NCI-H1105 (cell line): ENCODE measurements around the gene DIAPH3.
"Not testable (repeated sequence)": the region's sequence is repeated elsewhere in the genome, so short reads cannot be mapped to it uniquely, and the experiment has no call there.

ENCODE experiments used
- DNase-seq: peaks from one replicate; lab custom pipeline; 2025; lab: John Stamatoyannopoulos, UW

The DIAPH3 gene

DNA sequence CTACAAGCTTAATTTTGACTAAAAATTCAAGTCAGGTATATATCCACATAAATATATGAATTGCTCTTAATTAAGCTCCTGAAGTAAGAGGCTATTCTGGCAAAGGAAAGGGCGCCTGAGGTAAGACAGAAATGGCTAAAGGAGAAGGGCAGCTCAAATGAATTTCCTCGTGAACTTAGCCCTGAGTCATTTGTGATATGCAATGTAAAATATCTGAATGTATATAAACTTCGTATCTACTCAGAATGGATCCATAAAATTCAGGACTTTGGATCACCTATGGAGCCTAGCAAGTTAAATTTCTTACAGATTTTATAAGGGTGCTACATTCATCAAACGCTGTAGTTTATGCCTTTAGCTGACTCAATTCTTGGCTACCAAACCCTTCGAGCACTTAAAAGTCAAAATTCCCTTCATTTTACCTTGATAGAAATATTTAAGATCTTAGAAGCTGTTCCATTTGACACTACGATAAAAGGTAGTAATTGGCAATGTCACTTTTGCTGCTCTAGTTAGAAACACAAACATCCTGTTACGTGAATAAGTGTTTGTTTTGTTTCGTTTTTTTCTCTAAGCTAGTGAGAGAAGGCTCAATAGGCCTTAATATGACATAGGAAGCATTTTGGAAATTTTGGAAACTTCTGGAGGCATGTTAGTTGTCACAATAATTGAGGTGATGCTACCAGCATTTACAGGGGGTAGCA is 69.2 kb downstream of the DIAPH3 start:
- no peak for DNase-seq

GRCh38 chr13:60093425-60094019 is 70.2 kb downstream of the DIAPH3 start:
- DNase-seq = peak; percentile 50

GRCh38 chr13:60091573-60091972 is 72.2 kb downstream of the DIAPH3 start:
- no peak for DNase-seq

- DNase-seq = no peak
These were observed 73.2 kb downstream of the DIAPH3 start for GRCh38 chr13:60090574-60090973.

DNA sequence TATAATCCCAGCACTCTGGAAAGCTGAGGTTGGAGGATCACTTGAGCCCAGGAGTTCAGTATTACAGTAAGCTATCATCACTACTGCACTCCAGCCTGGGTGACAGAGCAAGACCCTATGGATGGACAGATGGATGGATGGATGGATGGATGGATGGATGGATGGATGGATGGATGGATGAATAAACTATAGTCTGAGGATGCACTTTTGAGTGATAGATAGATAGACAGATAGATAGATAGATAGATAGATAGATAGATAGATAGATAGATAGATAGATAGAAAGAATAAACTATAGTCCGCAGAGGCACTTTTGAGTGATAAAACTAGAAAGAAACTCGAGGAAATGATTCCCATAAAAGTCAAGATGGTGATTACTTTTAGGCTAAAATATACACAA is 79.9 kb downstream of the DIAPH3 start:
- not testable (repeated sequence) for DNase-seq

DNA sequence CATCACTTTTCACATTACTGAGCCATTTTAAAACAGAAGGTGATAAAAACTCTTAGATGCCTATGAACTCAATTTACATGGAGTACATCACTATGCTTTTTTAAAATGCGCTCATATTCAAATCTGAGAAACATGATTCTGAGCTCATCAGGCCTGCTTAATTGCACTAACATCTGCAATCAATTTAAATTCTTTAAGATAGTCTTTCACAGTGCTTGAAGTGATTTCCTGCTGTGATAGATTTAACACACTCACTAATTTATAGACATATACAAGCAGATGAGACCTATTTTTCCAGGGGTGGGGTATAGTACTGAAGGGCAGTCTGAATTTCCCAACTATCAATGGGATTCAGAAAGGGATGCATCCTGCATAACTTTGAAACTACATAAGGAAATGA is 82.9 kb downstream of the DIAPH3 start:
- no peak for DNase-seq

DNA sequence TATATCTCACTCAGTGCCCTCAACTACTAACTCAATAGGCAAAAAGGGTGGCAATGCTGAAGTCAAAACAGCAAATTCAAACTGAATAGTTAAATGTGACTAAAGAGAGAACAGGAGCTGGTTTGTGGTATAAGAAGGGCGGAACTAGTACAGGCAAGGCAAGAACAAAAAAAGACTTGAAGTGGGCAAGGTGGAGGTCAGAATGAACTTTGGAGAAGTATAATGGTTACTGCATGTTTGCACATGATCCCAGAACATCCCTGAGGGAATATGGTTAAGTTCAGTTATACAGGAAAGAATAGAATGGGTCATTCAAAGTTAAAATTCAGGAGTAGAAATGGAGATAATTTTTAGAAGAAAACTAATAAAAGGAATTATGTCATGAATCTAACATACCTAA is 85.5 kb downstream of the DIAPH3 start:
- no peak for DNase-seq

DNA sequence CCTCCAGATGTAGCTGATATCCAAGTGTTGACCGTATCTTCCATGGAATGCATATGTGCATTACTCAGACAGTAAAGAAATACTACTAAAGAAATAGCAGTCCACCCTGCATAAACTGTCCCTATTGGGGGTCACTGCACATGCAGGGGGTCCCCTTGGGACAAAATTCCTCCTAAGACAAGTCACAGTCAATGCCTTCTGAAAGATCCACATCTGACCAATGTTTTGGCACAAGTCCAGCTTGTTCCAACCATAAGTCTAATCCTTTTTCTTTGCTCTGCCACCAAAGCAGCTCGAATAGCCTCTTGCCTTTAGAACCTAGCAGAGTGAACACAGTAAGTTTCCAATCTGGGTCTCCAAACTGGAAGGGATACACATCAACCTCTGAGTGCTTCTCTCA is 87.9 kb downstream of the DIAPH3 start:
- DNase-seq = no peak

- no peak for DNase-seq
These were observed 89.3 kb downstream of the DIAPH3 start for GRCh38 chr13:60074397-60074796.

GRCh38 chr13:60066226-60066625 is 97.5 kb downstream of the DIAPH3 start:
- no peak for DNase-seq

DNA sequence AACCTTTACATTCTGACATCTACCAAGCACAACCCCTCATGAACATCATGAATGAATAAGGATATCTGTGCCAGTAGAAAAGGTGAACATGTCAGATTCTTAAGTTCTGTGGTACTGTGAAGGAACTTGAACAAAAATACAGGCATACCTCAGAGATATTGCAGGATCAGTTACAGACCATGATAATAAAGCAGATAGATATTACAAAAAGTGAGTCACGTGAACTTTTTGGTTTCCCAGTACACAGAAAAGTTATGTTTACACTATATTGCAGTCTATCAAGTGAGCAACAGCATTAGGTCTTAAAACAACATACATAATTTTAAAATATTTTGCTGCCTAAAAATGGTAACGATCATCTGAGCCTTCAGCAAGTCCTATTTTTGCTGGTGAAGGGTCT is 101.2 kb downstream of the DIAPH3 start:
- DNase-seq = no peak

GRCh38 chr13:60061737-60062136 is 102.0 kb downstream of the DIAPH3 start:
- DNase-seq = no peak

DNA sequence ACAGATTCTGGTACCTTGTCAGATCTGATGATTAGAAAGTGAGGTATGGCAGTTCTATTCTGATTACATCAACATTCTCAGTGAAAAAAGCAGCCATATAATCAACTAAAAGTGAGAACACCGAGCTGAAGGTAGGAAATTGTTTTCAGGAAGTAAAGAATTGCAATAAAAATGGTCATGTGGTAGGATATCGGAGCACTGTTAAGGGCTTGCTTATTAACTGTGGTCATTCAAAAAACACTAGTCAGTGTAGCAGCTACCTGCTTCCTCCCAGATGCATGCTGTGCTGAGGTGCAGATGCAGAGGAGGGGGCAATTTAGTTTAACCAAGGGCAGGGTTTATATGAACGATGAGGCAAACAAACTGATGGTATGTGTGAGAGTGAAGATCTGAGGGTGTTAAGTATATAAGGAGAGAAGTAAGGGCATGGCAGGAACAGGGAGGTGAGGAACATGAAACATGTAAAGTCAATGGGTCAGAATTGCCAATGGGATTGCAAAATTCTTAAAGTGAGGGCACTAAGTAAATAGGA is 111.9 kb downstream of the DIAPH3 start:
- no peak for DNase-seq

GRCh38 chr13:60048353-60048752 is 115.4 kb downstream of the DIAPH3 start:
- DNase-seq = not testable (repeated sequence)

DNA sequence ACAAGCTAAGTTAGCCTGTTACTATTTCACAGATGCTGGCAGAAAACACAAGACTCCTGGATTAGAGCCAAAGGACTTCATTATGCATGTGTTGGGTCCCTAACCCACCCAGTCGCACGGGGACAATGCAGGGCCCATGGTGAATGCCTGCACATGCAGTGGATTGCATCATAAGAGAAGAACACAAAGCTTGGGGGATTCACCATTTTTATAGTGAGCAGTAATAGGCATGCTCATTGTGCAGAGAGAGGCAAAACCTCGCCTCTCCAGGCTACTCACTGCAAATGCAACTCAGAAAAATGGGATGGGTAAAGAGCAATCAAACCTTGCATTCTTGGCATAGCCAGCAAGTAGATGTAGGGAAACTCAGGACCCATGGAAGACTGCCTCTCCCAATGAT is 115.8 kb downstream of the DIAPH3 start:
- no peak for DNase-seq

DNA sequence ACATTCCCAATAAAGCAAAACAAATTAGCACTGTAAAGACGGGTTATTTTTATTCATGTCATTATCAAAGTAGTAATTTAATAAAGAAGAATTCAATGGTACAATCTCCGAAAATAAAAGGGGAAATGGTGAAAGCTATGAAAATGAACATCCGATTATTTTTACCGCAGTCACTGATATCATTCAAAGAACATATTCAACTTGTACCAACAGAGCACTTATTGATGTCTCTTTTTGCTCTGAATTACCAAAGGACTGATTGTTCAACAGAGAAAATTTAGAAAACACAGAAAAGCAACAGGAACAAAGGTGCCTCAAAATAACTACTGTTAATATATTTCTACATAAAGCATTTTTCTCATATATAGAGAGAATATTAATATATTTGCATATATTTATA is 119.4 kb downstream of the DIAPH3 start:
- DNase-seq = no peak

- no peak for DNase-seq
These were observed 120.5 kb downstream of the DIAPH3 start for GRCh38 chr13:60043262-60043661.

DNA sequence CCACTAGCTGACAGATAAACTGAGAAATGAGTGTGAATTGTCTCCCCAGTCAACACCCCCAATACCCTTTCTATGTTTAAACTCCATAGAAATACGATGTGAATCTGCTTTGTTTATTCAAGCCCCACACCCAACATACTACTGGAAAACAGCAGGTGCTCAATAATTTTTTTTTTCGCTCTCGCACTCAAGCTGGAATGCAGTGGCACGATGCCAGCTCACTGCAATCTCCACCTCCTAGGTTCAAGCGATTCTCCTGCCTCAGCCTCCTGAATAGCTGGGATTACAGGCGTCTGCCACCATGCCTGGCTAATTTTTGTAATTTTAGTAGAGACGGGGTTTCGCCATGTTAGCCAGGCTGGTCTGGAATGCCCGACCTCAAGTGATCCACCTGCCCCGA is 123.1 kb downstream of the DIAPH3 start:
- DNase-seq = not testable (repeated sequence)

- no peak for DNase-seq
These were observed 127.9 kb downstream of the DIAPH3 start for GRCh38 chr13:60035874-60036273.

- no peak for DNase-seq
These were observed 130.9 kb downstream of the DIAPH3 start for GRCh38 chr13:60032851-60033250.

- no peak for DNase-seq
These were observed 135.7 kb downstream of the DIAPH3 start for GRCh38 chr13:60028021-60028420.

DNA sequence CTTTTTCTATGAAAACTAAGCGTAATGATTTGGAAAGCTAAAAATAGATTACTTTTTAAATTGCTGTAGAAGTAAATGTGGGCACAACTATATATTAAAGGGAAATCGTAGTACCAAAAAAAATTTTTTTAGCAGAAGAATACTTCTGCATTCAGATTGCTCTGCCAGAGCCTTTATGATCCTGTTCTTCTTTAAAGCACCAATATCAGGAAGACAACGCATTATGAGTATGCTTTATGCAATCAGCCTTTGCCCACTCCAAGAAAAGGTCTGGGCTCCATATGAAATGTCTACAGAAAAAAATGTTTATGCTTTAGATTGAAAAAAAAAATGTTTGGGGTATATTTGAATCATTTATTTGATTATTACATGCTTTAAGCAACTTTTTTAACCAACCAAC is 137.4 kb downstream of the DIAPH3 start:
- no peak for DNase-seq

GRCh38 chr13:60020288-60020687 is 143.4 kb downstream of the DIAPH3 start:
- DNase-seq = no peak
